ENCODE data around the gene NLE1.

Gene NLE1

DNA sequence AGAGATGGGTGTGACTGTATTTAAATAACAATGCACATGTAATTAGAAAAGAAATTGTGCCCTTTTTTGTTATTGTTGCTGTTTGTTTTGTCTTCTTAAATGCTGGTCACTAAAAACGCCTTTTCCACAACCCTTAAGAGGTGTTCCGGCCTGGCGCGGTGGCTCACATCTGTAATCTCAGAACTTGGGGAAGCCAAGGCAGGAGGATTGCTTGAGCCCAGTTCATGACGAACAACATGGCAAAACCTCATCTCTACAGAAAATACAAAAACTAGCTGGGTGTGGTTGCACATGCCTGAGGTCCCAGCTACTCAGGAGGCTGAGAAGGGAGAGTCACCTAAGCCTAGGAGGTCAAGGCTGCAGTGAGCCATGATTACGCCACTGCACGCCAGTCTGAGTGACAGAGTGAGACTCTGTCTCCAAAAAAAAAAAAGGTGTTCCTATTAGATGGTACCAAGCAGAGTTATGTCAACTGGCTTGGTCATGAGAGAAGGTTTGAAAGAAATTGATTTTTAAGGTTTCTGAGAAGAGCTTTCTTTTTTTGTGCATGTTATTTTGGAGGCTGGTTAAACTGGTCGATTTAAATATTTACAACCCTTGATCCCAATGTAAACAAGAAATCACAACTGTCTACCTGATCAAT lies 55.1 kb downstream of the NLE1 start:
- Histone ChIP-seq H3K4me1 (ENCODE audit: control insufficient read depth, insufficient read depth, low read length, poor library complexity, severe bottlenecking) (peaks cover 27% of the 10 kb centered on the region), H3K36me3 (ENCODE audit: control insufficient read depth, insufficient read depth, low read length) (no peaks in the 10 kb centered on the region), H3K4me3 (ENCODE audit: extremely low read depth, insufficient read depth, low read length, poor library complexity, severe bottlenecking) (no peak overlapping the region), H3K9me3 (ENCODE audit: control insufficient read depth, low read length) (no peaks in the 10 kb centered on the region), H3K27ac (ENCODE audit: low read depth, low read length, severe bottlenecking) (no peak overlapping the region)
- 84 to 91% methylated on average over 6 of the region's 8 CpGs for WGBS, 2 experiments (ENCODE audit: insufficient coverage in 2 of 2)

DNA sequence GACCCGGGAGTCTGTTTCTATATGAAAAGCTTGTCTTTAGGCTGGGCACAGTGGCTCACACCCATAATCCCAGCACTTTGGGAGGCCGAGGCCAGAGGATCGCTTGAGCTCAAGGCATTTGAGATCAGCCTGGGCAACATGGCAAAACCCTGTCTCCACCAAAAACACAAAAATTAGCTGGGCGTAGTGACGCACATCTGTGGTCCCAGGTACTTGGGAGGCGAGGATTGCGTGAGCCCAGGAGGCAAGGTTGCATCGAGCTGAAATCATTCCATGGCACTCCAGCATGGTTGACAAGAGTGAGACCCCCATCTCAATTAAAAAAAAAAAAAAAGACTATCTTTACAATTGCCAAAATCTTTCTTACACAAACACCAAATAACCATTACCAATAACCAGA lies 55.9 kb downstream of the NLE1 start:
- Histone ChIP-seq H3K36me3 (ENCODE audit: control insufficient read depth, insufficient read depth, low read length) (no peaks in the 10 kb centered on the region), H3K27ac (ENCODE audit: low read depth, low read length, severe bottlenecking) (no peak overlapping the region), H3K4me1 (ENCODE audit: control insufficient read depth, insufficient read depth, low read length, poor library complexity, severe bottlenecking) (peaks cover 27% of the 10 kb centered on the region), H3K4me3 (ENCODE audit: extremely low read depth, insufficient read depth, low read length, poor library complexity, severe bottlenecking) (no peak overlapping the region), H3K9me3 (ENCODE audit: control insufficient read depth, low read length) (no peaks in the 10 kb centered on the region)
- WGBS, 2 experiments (ENCODE audit: insufficient coverage in 2 of 2): 94 to 98% methylated on average over 8 of the region's 8 CpGs

DNA sequence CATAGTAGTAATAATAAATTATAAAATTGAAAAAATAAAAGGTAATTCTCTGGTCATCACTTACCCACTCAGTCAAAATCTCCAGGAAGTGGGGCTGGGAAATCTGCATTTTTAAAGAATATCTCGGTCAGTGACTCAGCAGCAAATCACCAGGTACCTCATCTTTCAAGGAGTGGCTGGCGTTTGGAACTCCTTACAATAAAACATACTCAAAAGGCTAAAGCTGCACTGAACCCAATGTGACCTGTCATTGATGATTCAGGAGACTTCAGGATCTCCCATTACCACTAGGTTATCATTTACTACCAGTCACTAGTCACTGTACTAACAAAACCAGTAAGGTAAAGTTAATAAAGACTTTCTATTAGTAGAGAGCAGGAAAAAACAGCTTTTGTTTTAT lies 57.1 kb downstream of the NLE1 start:
- H3K4me1 ChIP-seq (ENCODE audit: control insufficient read depth, insufficient read depth, low read length, poor library complexity, severe bottlenecking): peaks cover 33% of the 10 kb centered on the region
- no peak overlapping the region for H3K27ac ChIP-seq (ENCODE audit: low read depth, low read length, severe bottlenecking)
- 47% methylated on average over 2 of the region's 2 CpGs; no CpG with 5 or more reads in 1 of the 2 experiments for WGBS, 2 experiments (ENCODE audit: insufficient coverage in 2 of 2)
- H3K36me3 ChIP-seq (ENCODE audit: control insufficient read depth, insufficient read depth, low read length): no peaks in the 10 kb centered on the region
- no peak overlapping the region for H3K4me3 ChIP-seq (ENCODE audit: extremely low read depth, insufficient read depth, low read length, poor library complexity, severe bottlenecking)
- no peaks in the 10 kb centered on the region for H3K9me3 ChIP-seq (ENCODE audit: control insufficient read depth, low read length)

DNA sequence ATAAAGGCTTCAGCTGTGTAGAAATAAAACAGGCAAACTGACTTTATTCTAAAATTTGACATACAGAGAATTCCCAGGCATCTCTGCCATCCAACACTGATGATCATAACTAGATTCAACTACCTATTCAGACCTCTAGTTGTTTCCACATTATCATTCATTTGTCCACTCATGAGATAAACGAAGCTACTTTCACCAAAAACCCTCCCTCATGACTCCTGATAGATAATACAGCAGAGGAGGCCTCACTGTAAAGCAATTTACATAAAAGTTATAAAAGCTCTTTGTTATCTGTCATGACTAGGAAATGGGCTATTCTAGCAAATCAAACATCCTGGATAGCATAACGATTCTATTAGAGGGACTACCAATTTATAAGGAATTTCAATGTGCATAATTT lies 59.0 kb downstream of the NLE1 start:
- peaks cover 32% of the 10 kb centered on the region for H3K4me1 ChIP-seq (ENCODE audit: control insufficient read depth, insufficient read depth, low read length, poor library complexity, severe bottlenecking)
- no peaks in the 10 kb centered on the region for H3K9me3 ChIP-seq (ENCODE audit: control insufficient read depth, low read length)
- H3K36me3 ChIP-seq (ENCODE audit: control insufficient read depth, insufficient read depth, low read length): no peaks in the 10 kb centered on the region
- H3K27ac ChIP-seq (ENCODE audit: low read depth, low read length, severe bottlenecking): no peak overlapping the region
- WGBS, 2 experiments (ENCODE audit: insufficient coverage in 2 of 2): 100% methylated on average over 1 of the region's 2 CpGs; no CpG with 5 or more reads in 1 of the 2 experiments
- H3K4me3 ChIP-seq (ENCODE audit: extremely low read depth, insufficient read depth, low read length, poor library complexity, severe bottlenecking): no peak overlapping the region

DNA sequence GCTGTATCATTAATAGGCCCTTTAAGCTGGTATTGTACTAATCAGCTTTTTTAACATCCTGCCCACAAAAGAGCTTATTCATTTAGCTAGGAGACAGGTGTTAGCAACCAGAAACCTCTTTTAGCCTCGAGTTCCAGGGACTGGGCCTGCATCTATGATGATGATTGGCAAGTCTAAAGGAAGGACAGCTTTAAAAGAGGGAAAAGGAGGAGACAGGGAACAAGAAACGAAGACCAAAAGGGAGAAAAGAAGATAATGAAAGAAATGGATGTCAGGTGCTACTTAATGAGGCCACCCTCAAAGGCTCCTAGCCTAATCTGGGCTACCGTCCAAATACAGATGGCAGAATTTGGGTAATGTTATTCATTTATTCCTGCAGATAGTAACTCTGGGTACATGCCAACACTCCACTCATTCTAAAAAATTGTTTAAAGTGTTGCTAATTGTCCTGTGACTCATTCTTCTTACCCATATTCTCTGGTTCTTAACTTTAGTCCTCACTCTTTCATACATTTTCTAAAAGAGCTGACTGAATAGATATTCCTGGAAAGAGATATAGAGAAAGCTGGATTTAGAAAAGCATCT lies 59.9 kb downstream of the NLE1 start:
- Histone ChIP-seq H3K36me3 (ENCODE audit: control insufficient read depth, insufficient read depth, low read length) (no peaks in the 10 kb centered on the region), H3K4me1 (ENCODE audit: control insufficient read depth, insufficient read depth, low read length, poor library complexity, severe bottlenecking) (peaks cover 32% of the 10 kb centered on the region), H3K9me3 (ENCODE audit: control insufficient read depth, low read length) (no peaks in the 10 kb centered on the region), H3K4me3 (ENCODE audit: extremely low read depth, insufficient read depth, low read length, poor library complexity, severe bottlenecking) (no peak overlapping the region), H3K27ac (ENCODE audit: low read depth, low read length, severe bottlenecking) (no peak overlapping the region)
- WGBS, 2 experiments (ENCODE audit: insufficient coverage in 2 of 2): 67% methylated on average over 1 to 2 of the region's 3 CpGs

DNA sequence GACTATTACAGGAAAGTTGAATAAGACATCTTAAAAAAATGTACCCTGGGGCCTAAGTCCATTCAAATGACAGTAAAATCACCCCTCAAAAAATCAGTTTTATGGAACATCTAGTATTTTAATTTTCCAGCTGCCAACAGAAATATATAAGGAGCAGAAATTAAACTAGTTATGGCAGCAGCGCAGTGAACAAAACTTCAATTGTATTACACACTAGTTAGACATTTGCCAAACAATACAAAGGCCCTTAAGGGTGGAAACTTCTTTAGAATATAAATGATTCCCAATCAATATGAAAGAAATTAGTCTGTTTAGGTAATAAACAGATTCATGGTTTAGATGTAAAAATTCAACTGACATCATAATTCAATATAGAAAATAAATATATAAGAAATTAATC lies 60.5 kb downstream of the NLE1 start:
- no peak overlapping the region for H3K4me3 ChIP-seq (ENCODE audit: extremely low read depth, insufficient read depth, low read length, poor library complexity, severe bottlenecking)
- no CpG with 5 or more reads among the region's 1 CpG for WGBS, 2 experiments (ENCODE audit: insufficient coverage in 2 of 2)
- H3K9me3 ChIP-seq (ENCODE audit: control insufficient read depth, low read length): no peaks in the 10 kb centered on the region
- H3K36me3 ChIP-seq (ENCODE audit: control insufficient read depth, insufficient read depth, low read length): no peaks in the 10 kb centered on the region
- H3K4me1 ChIP-seq (ENCODE audit: control insufficient read depth, insufficient read depth, low read length, poor library complexity, severe bottlenecking): peaks cover 32% of the 10 kb centered on the region
- no peak overlapping the region for H3K27ac ChIP-seq (ENCODE audit: low read depth, low read length, severe bottlenecking)

DNA sequence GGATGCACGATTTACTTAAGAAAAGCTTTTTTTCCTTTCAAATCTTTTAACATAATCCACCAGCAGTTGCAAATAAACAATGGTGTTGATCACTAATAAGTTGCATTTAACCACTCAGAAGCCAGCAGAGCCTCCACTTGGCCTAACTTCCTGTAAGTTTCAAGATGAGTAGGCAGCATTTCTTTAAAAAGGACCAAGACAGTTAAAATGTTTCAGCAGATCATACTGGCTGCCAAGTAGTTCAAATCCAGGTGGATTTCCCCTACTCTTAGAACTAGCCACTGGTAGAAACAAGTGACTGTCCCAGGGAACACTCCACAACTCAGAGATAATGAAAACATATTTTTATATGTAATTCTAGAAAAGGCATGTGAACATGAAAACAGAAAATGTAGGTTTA lies 61.6 kb downstream of the NLE1 start:
- Histone ChIP-seq H3K27ac (ENCODE audit: low read depth, low read length, severe bottlenecking) (no peak overlapping the region), H3K4me3 (ENCODE audit: extremely low read depth, insufficient read depth, low read length, poor library complexity, severe bottlenecking) (no peak overlapping the region), H3K9me3 (ENCODE audit: control insufficient read depth, low read length) (no peaks in the 10 kb centered on the region), H3K4me1 (ENCODE audit: control insufficient read depth, insufficient read depth, low read length, poor library complexity, severe bottlenecking) (peaks cover 27% of the 10 kb centered on the region), H3K36me3 (ENCODE audit: control insufficient read depth, insufficient read depth, low read length) (no peaks in the 10 kb centered on the region)
- no CpG with 5 or more reads among the region's 1 CpG for WGBS, 2 experiments (ENCODE audit: insufficient coverage in 2 of 2)

DNA sequence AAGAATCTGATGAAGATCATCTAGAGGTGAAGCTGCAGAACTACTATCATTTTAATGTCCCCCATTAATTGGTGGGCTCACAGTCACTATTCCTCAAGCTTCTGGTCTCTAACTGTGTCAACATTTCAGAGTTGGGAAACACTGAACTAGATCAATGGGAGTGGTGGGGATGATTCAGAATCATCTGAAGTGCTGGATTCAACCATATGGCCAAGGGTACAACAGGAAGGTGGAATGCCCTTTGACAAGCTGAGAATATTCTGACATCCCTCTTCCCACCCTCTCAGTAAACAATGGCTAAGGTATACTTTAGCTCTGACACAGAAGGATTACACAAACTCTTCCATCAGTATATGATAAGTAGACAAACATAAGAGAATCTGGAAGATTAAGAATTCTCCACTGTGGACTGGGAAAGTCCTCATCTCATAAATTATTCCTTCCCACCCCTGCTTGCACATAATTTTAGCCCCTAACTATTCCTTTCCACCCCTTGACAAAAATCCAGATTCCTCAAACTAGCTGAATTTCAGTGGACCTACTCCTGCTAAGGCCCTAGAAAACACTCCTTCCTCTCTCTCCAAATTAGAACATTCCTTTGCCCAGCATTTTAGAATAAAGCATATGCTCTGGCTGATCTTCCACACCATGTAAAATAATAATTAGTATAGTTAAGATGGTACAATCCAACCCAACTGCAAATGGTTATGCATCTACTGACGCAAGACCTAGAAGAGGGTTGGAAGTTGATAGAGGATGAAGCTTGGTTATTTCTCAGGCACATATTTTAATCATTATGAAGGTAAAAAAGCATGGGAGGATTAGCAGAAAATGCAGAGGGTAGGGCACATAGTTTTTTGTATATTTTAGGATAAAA lies 62.3 kb downstream of the NLE1 start:
- no peak overlapping the region for H3K4me3 ChIP-seq (ENCODE audit: extremely low read depth, insufficient read depth, low read length, poor library complexity, severe bottlenecking)
- WGBS, 2 experiments (ENCODE audit: insufficient coverage in 2 of 2): 100% methylated on average over 1 of the region's 1 CpG; no CpG with 5 or more reads in 1 of the 2 experiments
- no peaks in the 10 kb centered on the region for H3K9me3 ChIP-seq (ENCODE audit: control insufficient read depth, low read length)
- peaks cover 27% of the 10 kb centered on the region for H3K4me1 ChIP-seq (ENCODE audit: control insufficient read depth, insufficient read depth, low read length, poor library complexity, severe bottlenecking)
- H3K27ac ChIP-seq (ENCODE audit: low read depth, low read length, severe bottlenecking): no peak overlapping the region
- H3K36me3 ChIP-seq (ENCODE audit: control insufficient read depth, insufficient read depth, low read length): no peaks in the 10 kb centered on the region
